ENCODE data around the gene SPATA2L. TPM values are rescaled to one million over a fixed set of nuclear protein-coding genes. Genes with fewer than 3 reads are reported as not detected.
A peak's percentile ranks its signal among the peaks of the same experiment; 100 is the strongest.

SPATA2L gene
- total RNA-seq, 2 donors from 2014 or later: 19.0 to 24.1 TPM

DNA sequence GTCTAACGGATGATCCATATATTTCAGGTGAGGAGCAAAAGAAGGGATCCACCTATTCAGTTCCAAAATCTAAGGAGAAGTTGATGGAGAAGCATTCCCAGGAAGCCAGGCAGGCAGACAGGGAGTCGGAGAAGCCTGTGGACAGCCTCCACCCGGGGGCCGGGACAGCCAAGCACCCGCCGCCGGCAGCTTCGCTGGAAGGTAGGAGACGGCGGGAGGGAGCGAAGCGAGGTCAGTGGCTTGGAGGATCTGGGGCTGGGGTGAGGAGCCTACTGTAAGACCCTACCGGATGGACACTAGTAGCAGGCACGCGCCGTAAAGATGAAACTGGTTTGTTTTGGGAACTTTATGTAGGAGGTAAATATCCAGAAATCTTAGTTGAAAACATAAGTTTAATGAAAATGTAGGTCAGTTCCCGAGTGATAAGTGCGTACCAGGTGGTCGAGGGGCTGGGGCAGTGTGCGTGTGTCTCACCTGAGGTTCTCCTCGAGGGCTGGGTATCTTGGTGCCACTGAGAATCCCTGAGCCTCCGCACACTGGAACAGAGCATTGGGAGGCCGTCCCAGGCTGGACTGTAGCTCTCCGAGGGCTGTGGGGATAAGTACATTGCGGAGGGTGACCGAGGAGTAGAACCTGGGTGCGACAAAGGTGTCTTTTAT is 43.2 kb downstream of the SPATA2L start:
- Histone ChIP-seq H3K27ac (peak overlapping the region; percentile 66 to 75), H3K4me3 (peak overlapping the region; percentile 100), H3K9me3 (no peaks in the 10 kb centered on the region), H3K27me3 (replicated peaks; ENCODE audit: insufficient read depth) (no peaks in the 10 kb centered on the region), H3K4me1 (ENCODE audit: control insufficient read depth in 1 of 2, low read depth in 2 of 2) (peaks cover 15 to 24% of the 10 kb centered on the region in 2 donors), H3K36me3 (no peaks in the 10 kb centered on the region)
- DNase-seq (ENCODE audit: low spot score): no peak
- TF ChIP-seq, protein P1, sequence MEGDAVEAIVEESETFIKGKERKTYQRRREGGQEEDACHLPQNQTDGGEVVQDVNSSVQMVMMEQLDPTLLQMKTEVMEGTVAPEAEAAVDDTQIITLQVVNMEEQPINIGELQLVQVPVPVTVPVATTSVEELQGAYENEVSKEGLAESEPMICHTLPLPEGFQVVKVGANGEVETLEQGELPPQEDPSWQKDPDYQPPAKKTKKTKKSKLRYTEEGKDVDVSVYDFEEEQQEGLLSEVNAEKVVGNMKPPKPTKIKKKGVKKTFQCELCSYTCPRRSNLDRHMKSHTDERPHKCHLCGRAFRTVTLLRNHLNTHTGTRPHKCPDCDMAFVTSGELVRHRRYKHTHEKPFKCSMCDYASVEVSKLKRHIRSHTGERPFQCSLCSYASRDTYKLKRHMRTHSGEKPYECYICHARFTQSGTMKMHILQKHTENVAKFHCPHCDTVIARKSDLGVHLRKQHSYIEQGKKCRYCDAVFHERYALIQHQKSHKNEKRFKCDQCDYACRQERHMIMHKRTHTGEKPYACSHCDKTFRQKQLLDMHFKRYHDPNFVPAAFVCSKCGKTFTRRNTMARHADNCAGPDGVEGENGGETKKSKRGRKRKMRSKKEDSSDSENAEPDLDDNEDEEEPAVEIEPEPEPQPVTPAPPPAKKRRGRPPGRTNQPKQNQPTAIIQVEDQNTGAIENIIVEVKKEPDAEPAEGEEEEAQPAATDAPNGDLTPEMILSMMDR (IDR thresholded peaks at IDR 0.05): no peak
- no peak for ATAC-seq (ENCODE audit: insufficient number of reproducible peaks, low FRiP score, low read depth)

DNA sequence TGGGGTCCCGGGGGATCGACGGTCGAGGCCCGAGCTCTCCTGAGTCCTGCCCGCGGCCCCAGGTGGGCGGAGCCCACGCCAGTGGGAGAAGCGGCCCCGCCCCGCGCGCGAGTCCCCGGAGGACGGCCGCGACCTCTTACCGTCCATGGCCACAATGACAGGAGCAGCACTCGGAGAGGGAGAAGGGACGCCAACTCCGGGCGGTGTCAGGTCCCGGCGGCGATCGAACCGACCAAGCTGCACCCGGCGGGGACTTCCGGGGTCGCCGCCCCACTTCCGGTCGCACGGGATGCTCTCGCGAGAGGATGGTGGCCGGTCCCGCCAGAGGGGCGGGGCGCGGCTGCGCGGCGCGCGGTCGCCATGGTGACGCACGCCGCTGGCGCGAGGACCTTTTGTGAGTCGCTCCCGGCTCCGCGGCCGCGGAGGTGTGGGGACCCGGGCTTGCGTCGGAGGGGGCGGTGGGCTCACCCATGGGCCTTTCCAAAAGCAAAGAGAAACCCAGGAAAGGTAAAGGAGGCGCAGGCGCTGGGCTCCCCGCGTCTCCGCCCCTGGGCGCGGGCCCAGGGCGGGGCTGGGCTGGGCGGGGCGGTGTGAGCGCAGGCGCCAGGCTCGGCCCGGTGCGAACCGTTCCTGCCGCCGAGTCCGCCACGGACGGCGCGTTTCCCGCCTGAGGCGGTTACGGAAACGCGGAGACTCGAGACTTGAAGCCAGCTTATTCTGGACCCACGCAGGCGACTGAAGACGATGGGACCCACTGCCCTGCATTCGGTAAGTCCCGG is 43.9 kb downstream of the SPATA2L start, which contains the start of the genes CHMP1A and SPATA33:
Gene CHMP1A, minus strand, starts transcription at position 267 of the 779 bp plus-strand sequence. Its CDS starts 120 bp downstream, at position 147.
Gene SPATA33, plus strand, starts transcription at position 395 of the 779 bp plus-strand sequence. Its CDS starts 76 bp downstream, at position 471.
- ATAC-seq (ENCODE audit: insufficient number of reproducible peaks, low FRiP score, low read depth): peak; percentile 80

DNA sequence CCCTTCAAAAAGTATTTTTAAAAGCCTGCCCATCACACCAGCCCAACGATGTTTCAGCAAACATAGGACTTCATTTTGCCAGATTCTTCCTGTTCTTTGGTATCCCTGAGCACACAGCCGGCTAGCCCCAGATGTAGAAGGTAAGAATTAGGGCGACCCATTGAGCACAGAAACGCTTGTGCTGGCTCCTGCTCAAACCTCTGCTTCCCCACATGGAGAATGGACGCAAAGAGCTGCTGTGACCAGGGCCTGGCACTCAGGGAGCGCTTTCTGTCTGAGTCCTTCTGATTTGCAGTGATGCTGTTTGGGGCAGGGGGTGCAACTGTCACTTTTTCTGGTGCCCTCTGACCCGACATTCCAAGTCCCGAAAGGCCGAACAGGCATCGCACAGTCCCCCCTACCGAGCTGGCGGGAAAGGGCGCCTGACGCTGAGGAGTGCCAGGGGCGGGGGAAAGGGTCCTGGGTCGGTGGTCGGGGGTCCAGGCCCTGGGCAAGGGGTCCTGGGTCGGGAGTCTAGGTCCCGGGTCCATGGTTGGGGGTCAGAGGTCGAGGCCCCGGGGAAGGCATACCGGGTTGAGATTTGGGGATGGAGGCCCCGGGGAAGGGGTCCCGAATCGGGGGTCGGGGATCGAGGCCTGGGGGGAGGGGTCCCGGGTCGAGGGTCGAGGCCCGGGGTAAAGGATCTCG is 44.9 kb downstream of the SPATA2L start:
- ATAC-seq (ENCODE audit: insufficient number of reproducible peaks, low FRiP score, low read depth) (no peak), DNase-seq (ENCODE audit: low spot score) (no peak)
- Histone ChIP-seq H3K9me3 (no peaks in the 10 kb centered on the region), H3K27ac (peak overlapping the region; percentile 66 to 75), H3K4me1 (ENCODE audit: control insufficient read depth in 1 of 2, low read depth in 2 of 2) (peaks cover 15 to 24% of the 10 kb centered on the region in 2 donors), H3K36me3 (peaks cover 7% of the 10 kb centered on the region), H3K27me3 (replicated peaks; ENCODE audit: insufficient read depth) (no peaks in the 10 kb centered on the region), H3K4me3 (peak overlapping the region; percentile 100)
- TF ChIP-seq, protein P1 (IDR thresholded peaks at IDR 0.05): no peak

More for the DNA sequence above, 43.9 kb downstream of the SPATA2L start, which contains the start of the genes CHMP1A and SPATA33:
- Histone ChIP-seq H3K36me3 (peaks cover 3% of the 10 kb centered on the region), H3K27me3 (replicated peaks; ENCODE audit: insufficient read depth) (no peaks in the 10 kb centered on the region), H3K27ac (peak within 1 kb of the TSS; percentile 66 to 75), H3K9me3 (no peaks in the 10 kb centered on the region), H3K4me1 (ENCODE audit: control insufficient read depth in 1 of 2, low read depth in 2 of 2) (peaks cover 15 to 24% of the 10 kb centered on the region in 2 donors), H3K4me3 (peak within 1 kb of the TSS; percentile 100)
- TF ChIP-seq, protein P1 (IDR thresholded peaks at IDR 0.05): no peak
- DNase-seq (ENCODE audit: low spot score): peak; percentile 52

DNA sequence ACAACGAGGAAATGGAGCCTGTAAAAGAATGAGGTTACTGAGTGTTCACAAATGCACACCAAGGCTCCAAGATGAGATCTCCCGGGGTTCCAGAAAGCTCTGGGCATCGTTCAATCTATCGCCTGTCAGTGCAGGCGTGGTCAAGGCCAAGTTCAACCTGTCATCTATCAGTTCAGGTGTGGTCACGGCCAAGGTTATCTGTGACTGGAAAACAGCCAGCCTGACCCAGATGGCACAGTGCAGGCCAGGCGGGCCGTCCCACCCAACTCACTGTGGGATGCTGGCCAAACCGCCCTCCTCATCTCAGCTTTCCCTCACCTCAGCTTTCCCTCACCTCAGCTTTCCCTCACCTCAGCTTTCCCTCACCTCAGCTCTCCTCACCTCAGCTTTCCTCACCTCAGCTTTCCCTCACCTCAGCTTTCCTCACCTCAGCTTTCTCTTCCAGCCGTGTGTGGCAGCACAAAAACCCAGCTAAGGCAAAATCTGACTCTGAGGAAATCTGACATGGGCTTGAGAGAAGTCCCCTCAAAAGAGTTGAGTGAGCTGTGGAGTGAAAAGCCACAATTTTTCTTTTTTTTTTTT is 46.4 kb downstream of the SPATA2L start:
- Histone ChIP-seq H3K27me3 (replicated peaks; ENCODE audit: insufficient read depth) (no peaks in the 10 kb centered on the region), H3K9me3 (no peaks in the 10 kb centered on the region), H3K4me3 (no peak overlapping the region), H3K4me1 (ENCODE audit: control insufficient read depth in 1 of 2, low read depth in 2 of 2) (peaks cover 15 to 24% of the 10 kb centered on the region in 2 donors), H3K36me3 (peaks cover 18% of the 10 kb centered on the region), H3K27ac (no peak overlapping the region)
- ATAC-seq (ENCODE audit: insufficient number of reproducible peaks, low FRiP score, low read depth): no peak
- TF ChIP-seq, protein P1 (IDR thresholded peaks at IDR 0.05): no peak
- DNase-seq (ENCODE audit: low spot score): no peak
